ENCODE data around the gene KDM5B.

DNA sequence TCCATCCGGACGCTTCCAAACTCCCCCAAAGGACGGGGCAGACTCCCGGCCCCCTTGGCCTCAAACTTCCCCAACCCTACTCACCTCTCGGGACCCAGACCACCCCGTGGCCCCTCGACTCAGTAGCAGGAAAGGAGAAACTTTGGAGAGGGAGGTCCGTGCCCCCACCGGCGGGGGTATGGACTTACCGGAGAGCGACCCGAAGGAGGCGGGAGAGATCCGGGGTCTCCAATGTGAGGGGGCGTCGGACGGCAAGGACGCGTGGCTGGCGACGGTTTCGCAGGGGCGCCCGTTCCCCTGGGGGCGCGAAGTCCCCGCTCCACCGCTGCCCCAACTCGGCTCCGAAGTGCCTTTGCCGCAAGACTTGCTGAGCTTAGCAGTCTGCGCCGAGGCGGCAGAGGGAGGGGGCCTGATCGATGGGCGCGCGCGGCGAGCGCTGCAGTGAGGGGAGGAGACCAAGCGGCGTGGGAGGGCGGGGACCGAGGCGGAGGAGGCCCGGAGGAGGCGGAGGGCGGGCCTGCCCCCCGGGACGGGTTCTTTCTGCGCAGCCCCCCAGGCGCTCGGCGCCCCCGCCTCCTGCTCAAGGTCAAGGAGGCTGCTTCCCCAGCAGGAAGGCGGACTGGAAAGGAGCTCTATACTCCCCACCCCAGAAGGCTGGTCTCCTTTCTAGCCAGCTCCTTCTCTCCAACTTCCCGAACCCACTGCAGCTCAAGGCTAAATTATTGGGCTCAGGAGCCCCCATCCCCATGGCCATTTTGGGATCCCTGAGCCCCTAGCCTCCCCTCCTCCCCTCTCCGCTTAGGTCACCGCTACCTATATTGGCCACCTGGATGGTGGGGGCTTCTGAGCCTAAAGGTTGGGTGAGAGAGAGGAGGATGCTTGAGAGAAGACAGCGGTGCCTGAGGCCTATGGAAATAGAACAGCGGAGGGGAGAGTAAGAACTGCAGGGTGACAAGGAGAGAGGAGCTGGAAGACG lies 97.9 kb downstream of the KDM5B start, which contains the start of gene SYT2:
- TF ChIP-seq, protein P1, sequence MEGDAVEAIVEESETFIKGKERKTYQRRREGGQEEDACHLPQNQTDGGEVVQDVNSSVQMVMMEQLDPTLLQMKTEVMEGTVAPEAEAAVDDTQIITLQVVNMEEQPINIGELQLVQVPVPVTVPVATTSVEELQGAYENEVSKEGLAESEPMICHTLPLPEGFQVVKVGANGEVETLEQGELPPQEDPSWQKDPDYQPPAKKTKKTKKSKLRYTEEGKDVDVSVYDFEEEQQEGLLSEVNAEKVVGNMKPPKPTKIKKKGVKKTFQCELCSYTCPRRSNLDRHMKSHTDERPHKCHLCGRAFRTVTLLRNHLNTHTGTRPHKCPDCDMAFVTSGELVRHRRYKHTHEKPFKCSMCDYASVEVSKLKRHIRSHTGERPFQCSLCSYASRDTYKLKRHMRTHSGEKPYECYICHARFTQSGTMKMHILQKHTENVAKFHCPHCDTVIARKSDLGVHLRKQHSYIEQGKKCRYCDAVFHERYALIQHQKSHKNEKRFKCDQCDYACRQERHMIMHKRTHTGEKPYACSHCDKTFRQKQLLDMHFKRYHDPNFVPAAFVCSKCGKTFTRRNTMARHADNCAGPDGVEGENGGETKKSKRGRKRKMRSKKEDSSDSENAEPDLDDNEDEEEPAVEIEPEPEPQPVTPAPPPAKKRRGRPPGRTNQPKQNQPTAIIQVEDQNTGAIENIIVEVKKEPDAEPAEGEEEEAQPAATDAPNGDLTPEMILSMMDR (IDR thresholded peaks at IDR 0.05) = no peak
- no peak for TF ChIP-seq POLR2A (IDR thresholded peaks at IDR 0.05)
